A549 (cell line): Measurements from ENCODE around the gene LGR4. TPM values are rescaled to one million over a fixed set of nuclear protein-coding genes. Genes with fewer than 3 reads are reported as not detected.

Experiments
- ATAC-seq, 2 experiments: fragments of 200-7000 bp in 1 of 2; fragments of >200 bp in 1 of 2; cut with Nextera tagmentation in 1 of 2; cut with Tn5 transposase in 1 of 2; 3 replicates each; pipeline versions ENCODE4 v1.8.0 to v1.9.1; 2018 to 2020; ENCODE audit warnings: mild to moderate bottlenecking in 1 of 2, moderate library complexity in 1 of 2
- CTCF ChIA-PET: fragments of 300-600 bp; sonication (Branson Sonifier 250); formaldehyde crosslinking; extraction: SDS; loops from one replicate; lab custom pipeline; 2021; ENCODE audit warnings: antibody characterized with exemption, inconsistent platforms; lab: Yijun Ruan, JAX
- POLR2A ChIA-PET: fragments of 350-600 bp; formaldehyde crosslinking; extraction: SDS; loops from one replicate; lab custom pipeline; 2021; ENCODE audit warnings: antibody characterized with exemption, inconsistent platforms; lab: Yijun Ruan, JAX
- DNase-seq, 2 experiments: peaks; one replicate each; pipeline versions ENCODE4 v3.0.0 to v3.0.0-alpha.2; 2011 to 2016; ENCODE audit warnings: low read depth in 1 of 2, low spot score in 1 of 2
- FAIRE-seq: peaks from 2 replicates; lab custom pipeline; 2011; peaks lifted over from hg19 to GRCh38; lab: Jason Lieb, UNC
- H3K27ac ChIP-seq, 2 experiments: fragments of >200 bp; sonication (Bioruptor Twin); formaldehyde crosslinking; 3 replicates each; pipeline ENCODE4 v1.5.1; 2016 to 2017
- H3K4me1 ChIP-seq: fragments of >200 bp; sonication (Bioruptor Twin); formaldehyde crosslinking; 3 replicates; pipeline ENCODE4 v1.6.1; 2016
- H3K4me2 ChIP-seq: fragments of >200 bp; sonication (Bioruptor Twin); formaldehyde crosslinking; 3 replicates; pipeline ENCODE4 v1.6.1; 2016
- H3K4me3 ChIP-seq: fragments of >200 bp; sonication (Bioruptor Twin); formaldehyde crosslinking; 3 replicates; pipeline ENCODE4 v1.5.1; 2016
- H3K9me3 ChIP-seq: fragments of >200 bp; sonication (Bioruptor Twin); formaldehyde crosslinking; 3 replicates; pipeline ENCODE4 v1.6.1; 2016
- CBX8 ChIP-seq: fragments of 200-600 bp; sonication (generic); IDR thresholded peaks from 2 replicates; pipeline ENCODE4 v1.6.1; 2016
- CHD2 ChIP-seq: fragments of 150-350 bp; IDR thresholded peaks from 2 replicates; pipeline ENCODE4 v1.6.1; 2014; ENCODE audit warnings: low read length; ENCODE audit not compliant: partially characterized antibody
- E2F6 ChIP-seq: IDR thresholded peaks from 2 replicates; pipeline ENCODE4 v1.6.1; 2012; ENCODE audit warnings: low read depth, borderline replicate concordance
- ELK1 ChIP-seq: fragments of 150-350 bp; IDR thresholded peaks from 2 replicates; pipeline ENCODE4 v1.6.1; 2014; ENCODE audit warnings: low read depth, mild to moderate bottlenecking, low read length
- FOSB ChIP-seq: fragments of 250-450 bp; sonication (Bioruptor Pico); IDR thresholded peaks from 2 replicates; pipeline ENCODE4 v1.5.0; 2020; ENCODE audit warnings: mild to moderate bottlenecking, moderate library complexity
- FOSL2 ChIP-seq, 2 experiments: fragments of 450-650 bp in 1 of 2; fragments of >200 bp in 1 of 2; sonication (Bioruptor Twin) in 1 of 2; formaldehyde crosslinking; IDR thresholded peaks; 2 replicates each; pipeline versions ENCODE4 v1.5.0 to v1.6.1; 2016 to 2020; ENCODE audit warnings: mild to moderate bottlenecking in 1 of 2, moderate library complexity in 1 of 2
- FOXS1 ChIP-seq: fragments of 250-450 bp; sonication (Bioruptor Pico); IDR thresholded peaks from 2 replicates; pipeline ENCODE4 v1.5.0; 2020; ENCODE audit warnings: mild to moderate bottlenecking, moderate library complexity
- HOXB5 ChIP-seq: fragments of 250-450 bp; sonication (Bioruptor Pico); IDR thresholded peaks from 2 replicates; pipeline ENCODE4 v1.5.0; 2020; ENCODE audit warnings: mild to moderate bottlenecking, moderate library complexity
- JUN ChIP-seq, 2 experiments: fragments of >200 bp; sonication (Bioruptor Twin); formaldehyde crosslinking; IDR thresholded peaks; 2 replicates in 1 of 2; 3 replicates in 1 of 2; pipeline ENCODE4 v1.6.1; 2016 to 2017
- MAFK ChIP-seq: fragments of 450-650 bp; IDR thresholded peaks from 2 replicates; pipeline ENCODE4 v1.6.1; 2014; ENCODE audit not compliant: partially characterized antibody
- MAX ChIP-seq: IDR thresholded peaks from 2 replicates; pipeline ENCODE4 v1.6.1; 2012
- MYC ChIP-seq: IDR thresholded peaks from 2 replicates; pipeline ENCODE4 v1.6.1; 2012; ENCODE audit warnings: mild to moderate bottlenecking, inconsistent platforms, low read length, improper control_type of control experiment, borderline replicate concordance
- NPAS2 ChIP-seq: fragments of 250-450 bp; sonication (Bioruptor Pico); IDR thresholded peaks from 2 replicates; pipeline ENCODE4 v1.8.0; 2022; ENCODE audit warnings: mild to moderate bottlenecking, moderate library complexity, borderline replicate concordance
- POLR2A ChIP-seq: IDR thresholded peaks from 2 replicates; pipeline ENCODE4 v1.6.1; 2012; ENCODE audit warnings: mild to moderate bottlenecking, low read length
- RAD21 ChIP-seq, 2 experiments: fragments of >200 bp in 1 of 2; sonication (Bioruptor Twin) in 1 of 2; formaldehyde crosslinking in 1 of 2; IDR thresholded peaks in 1 of 2; conservative IDR thresholded peaks in 1 of 2; 2 replicates in 1 of 2; 3 replicates in 1 of 2; pipeline ENCODE4 v1.6.1; 2012 to 2018; ENCODE audit warnings: inconsistent platforms in 1 of 2
- RFX5 ChIP-seq: fragments of 450-650 bp; IDR thresholded peaks from 2 replicates; pipeline ENCODE4 v1.7.1; 2014; ENCODE audit warnings: antibody characterized with exemption, mild to moderate bottlenecking, moderate library complexity
- WGBS: methylation state at CpG from one replicate; pipeline ENCODE4 v1.1.6; 2017; ENCODE audit errors: missing lambda C conversion rate; 5-methylcytosine and 5-hydroxymethylcytosine counted together
- polyA minus RNA-seq: library from RNA; depleted of rRNA, polyadenylated mRNA; stranded (reverse); fragments of >200 nt; gene quantifications from 2 replicates; pipeline ENCODE4 v1.2.3, GENCODE V29; 2011; rRNA and poly(A)+ RNA removed
- polyA plus RNA-seq, 4 experiments: library from polyadenylated mRNA; depleted of rRNA in 3 of 4; stranded (reverse); fragments of >200 nt; fragmentation: RNase III in 1 of 4; extraction: RNeasy Plus Mini Kit Qiagen cat#74134 plus additional on column Dnase treatment in 1 of 4; gene quantifications; 2 replicates in 3 of 4; 3 replicates in 1 of 4; pipeline ENCODE4 v1.2.3, GENCODE V29; 2011 to 2017
- TF ChIP-seq, protein P1 (sequence below): fragments of >200 bp; sonication (Bioruptor Twin); formaldehyde crosslinking; IDR thresholded peaks from 3 replicates; pipeline ENCODE4 v1.5.1; 2016
- TF ChIP-seq, protein P2 (sequence below): fragments of >200 bp; sonication (Bioruptor Twin); formaldehyde crosslinking; IDR thresholded peaks from 3 replicates; pipeline ENCODE4 v1.6.1; 2016

Gene LGR4, protein sequence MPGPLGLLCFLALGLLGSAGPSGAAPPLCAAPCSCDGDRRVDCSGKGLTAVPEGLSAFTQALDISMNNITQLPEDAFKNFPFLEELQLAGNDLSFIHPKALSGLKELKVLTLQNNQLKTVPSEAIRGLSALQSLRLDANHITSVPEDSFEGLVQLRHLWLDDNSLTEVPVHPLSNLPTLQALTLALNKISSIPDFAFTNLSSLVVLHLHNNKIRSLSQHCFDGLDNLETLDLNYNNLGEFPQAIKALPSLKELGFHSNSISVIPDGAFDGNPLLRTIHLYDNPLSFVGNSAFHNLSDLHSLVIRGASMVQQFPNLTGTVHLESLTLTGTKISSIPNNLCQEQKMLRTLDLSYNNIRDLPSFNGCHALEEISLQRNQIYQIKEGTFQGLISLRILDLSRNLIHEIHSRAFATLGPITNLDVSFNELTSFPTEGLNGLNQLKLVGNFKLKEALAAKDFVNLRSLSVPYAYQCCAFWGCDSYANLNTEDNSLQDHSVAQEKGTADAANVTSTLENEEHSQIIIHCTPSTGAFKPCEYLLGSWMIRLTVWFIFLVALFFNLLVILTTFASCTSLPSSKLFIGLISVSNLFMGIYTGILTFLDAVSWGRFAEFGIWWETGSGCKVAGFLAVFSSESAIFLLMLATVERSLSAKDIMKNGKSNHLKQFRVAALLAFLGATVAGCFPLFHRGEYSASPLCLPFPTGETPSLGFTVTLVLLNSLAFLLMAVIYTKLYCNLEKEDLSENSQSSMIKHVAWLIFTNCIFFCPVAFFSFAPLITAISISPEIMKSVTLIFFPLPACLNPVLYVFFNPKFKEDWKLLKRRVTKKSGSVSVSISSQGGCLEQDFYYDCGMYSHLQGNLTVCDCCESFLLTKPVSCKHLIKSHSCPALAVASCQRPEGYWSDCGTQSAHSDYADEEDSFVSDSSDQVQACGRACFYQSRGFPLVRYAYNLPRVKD
- 130 and 145 TPM in 2 replicates for polyA plus RNA-seq (2011; rRNA removed)
- polyA plus RNA-seq (2012; cell fraction: cytosol; rRNA removed): 24.3 and 35.8 TPM in 2 replicates
- polyA plus RNA-seq (2012; cell fraction: nucleus; rRNA removed): 30.6 and 51.3 TPM in 2 replicates
- 40.9 to 43.5 TPM (median 41.2 TPM) in 3 replicates for polyA plus RNA-seq (2017; fragmentation: RNase III; extraction: RNeasy Plus Mini Kit Qiagen cat#74134 plus additional on column Dnase treatment)
- polyA minus RNA-seq: 241 and 257 TPM in 2 replicates

DNA sequence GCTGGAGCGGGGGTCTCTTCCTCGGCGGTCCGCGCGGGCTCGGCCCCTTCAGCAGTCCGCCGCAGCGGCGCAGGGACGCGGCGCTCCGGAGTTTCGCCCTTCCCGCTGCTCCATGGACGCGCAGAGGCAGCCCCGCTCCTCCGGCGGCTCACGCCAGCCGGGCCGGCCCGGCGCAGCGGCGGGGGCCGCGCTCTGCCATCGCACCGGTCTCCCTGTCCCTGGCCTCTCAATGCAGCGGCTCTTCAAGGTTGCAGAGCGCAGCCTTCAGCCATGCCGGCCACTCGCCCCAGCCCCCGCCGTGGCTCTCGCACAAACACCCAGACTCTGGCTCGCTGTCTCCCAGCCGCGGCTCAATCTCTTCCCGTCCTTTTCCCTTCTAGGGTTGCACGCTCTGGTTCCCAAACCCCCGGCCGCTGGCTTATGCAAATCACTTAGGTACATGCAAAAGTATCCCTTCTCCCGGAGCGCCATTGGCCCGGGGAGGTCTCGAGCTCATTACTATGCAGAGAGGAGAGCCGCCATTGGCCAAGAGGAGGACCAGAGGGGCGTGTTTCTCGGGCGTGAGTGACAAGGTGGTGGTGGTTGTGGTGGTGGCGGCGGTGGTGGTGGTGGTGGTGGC, at the start of gene LGR4:
LGR4 (minus strand) TSS at position 393 of the 619 bp plus-strand sequence. CDS start 488 bp downstream, outside the sequence.
- CTCF ChIA-PET: interaction anchor here (0.6 to 7.4 kb wide), 8 partner anchors 12 to 290 kb away, joined by 3 to 65 read pairs (median 3); no protein-coding TSS in a partner anchor
- H3K4me3 ChIP-seq: peak within 1 kb of the TSS; percentile 89
- POLR2A ChIA-PET: interaction anchor here (0.5 to 1.8 kb wide), 13 partner anchors 8 to 301 kb away, joined by 3 to 14 read pairs (median 4); partner anchors contain the start of gene CCDC34
- peak within 1 kb of the TSS; percentile 79 for H3K4me2 ChIP-seq
- peaks cover 16% of the 10 kb centered on the region; the same call in 2 of the 3 replicates for H3K4me1 ChIP-seq
- DNase-seq: peak; percentile 84 to 96
- WGBS: 2% methylated on average over 11 of the region's 57 CpGs
- peak; percentile 86 to 95 for ATAC-seq
- TF ChIP-seq FOSB (no peak), FOSL2 (IDR thresholded peaks at IDR 0.05) (no peak), FOSL2 (CRISPR knock-in tag; IDR thresholded peaks at IDR 0.05) (no peak), POLR2A (peak; percentile 84), MYC (no peak), ELK1 (no peak), E2F6 (no peak), HOXB5 (no peak), FOXS1 (CRISPR knock-in tag) (no peak), RAD21 (conservative IDR thresholded peaks at IDR 0.05 in 1 of 2, IDR thresholded peaks at IDR 0.05 in 1 of 2) (peak in 1 of 2 experiments; percentile 20; a peak in 2 of 5 replicates), RFX5 (no peak), MAFK (no peak), NPAS2 (no peak), CBX8 (no peak), MAX (peak; percentile 49; the same call in 1 of the 2 replicates), JUN (IDR thresholded peaks at IDR 0.05) (no peak; a peak in 2 of 5 replicates), CHD2 (no peak)
- TF ChIP-seq, protein P1, sequence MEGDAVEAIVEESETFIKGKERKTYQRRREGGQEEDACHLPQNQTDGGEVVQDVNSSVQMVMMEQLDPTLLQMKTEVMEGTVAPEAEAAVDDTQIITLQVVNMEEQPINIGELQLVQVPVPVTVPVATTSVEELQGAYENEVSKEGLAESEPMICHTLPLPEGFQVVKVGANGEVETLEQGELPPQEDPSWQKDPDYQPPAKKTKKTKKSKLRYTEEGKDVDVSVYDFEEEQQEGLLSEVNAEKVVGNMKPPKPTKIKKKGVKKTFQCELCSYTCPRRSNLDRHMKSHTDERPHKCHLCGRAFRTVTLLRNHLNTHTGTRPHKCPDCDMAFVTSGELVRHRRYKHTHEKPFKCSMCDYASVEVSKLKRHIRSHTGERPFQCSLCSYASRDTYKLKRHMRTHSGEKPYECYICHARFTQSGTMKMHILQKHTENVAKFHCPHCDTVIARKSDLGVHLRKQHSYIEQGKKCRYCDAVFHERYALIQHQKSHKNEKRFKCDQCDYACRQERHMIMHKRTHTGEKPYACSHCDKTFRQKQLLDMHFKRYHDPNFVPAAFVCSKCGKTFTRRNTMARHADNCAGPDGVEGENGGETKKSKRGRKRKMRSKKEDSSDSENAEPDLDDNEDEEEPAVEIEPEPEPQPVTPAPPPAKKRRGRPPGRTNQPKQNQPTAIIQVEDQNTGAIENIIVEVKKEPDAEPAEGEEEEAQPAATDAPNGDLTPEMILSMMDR: no peak
- TF ChIP-seq, protein P2, sequence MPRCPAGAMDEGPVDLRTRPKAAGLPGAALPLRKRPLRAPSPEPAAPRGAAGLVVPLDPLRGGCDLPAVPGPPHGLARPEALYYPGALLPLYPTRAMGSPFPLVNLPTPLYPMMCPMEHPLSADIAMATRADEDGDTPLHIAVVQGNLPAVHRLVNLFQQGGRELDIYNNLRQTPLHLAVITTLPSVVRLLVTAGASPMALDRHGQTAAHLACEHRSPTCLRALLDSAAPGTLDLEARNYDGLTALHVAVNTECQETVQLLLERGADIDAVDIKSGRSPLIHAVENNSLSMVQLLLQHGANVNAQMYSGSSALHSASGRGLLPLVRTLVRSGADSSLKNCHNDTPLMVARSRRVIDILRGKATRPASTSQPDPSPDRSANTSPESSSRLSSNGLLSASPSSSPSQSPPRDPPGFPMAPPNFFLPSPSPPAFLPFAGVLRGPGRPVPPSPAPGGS: peak; percentile 76; the same call in 2 of the 3 replicates
- FAIRE-seq: peak; percentile 23
- H3K27ac ChIP-seq: peak within 1 kb of the TSS; percentile 94 to 98
- no peaks in the 10 kb centered on the region for H3K9me3 ChIP-seq
